IMR-90 (cell line): Measurements from ENCODE around the gene HNRNPA3.
A peak's percentile ranks its signal among the peaks of the same experiment; 100 is the strongest.

Experiments
- BHLHE40 ChIP-seq: fragments of 150-350 bp; IDR thresholded peaks from 2 replicates; pipeline ENCODE4 v1.6.1; 2016; ENCODE audit warnings: mild to moderate bottlenecking, low read depth, low read length
- CHD1 ChIP-seq: IDR thresholded peaks from 2 replicates; pipeline ENCODE4 v1.6.1; 2012; ENCODE audit warnings: low read depth, low read length, improper control_type of control experiment
- CTCF ChIP-seq: conservative IDR thresholded peaks from 2 replicates; pipeline ENCODE4 v1.5.1; 2012; ENCODE audit warnings: mild to moderate bottlenecking, low read depth, low read length, improper control_type of control experiment
- ELK1 ChIP-seq: fragments of 150-350 bp; IDR thresholded peaks from 2 replicates; pipeline ENCODE4 v1.6.1; 2016; ENCODE audit warnings: low read depth, mild to moderate bottlenecking, low read length, moderate library complexity, borderline replicate concordance
- FOS ChIP-seq: fragments of 150-350 bp; IDR thresholded peaks from 2 replicates; pipeline ENCODE4 v1.6.1; 2016; ENCODE audit warnings: low read depth, low read length
- MAFK ChIP-seq: IDR thresholded peaks from 2 replicates; pipeline ENCODE4 v1.6.1; 2012; ENCODE audit warnings: low read depth, low read length, improper control_type of control experiment
- MXI1 ChIP-seq: IDR thresholded peaks from 2 replicates; pipeline ENCODE4 v1.6.1; 2012; ENCODE audit warnings: low read depth, mild to moderate bottlenecking, low read length, moderate library complexity, borderline replicate concordance
- POLR2A ChIP-seq: IDR thresholded peaks from 2 replicates; pipeline ENCODE4 v1.6.1; 2012; ENCODE audit warnings: mild to moderate bottlenecking, low read depth, low read length
- RAD21 ChIP-seq: IDR thresholded peaks from 2 replicates; pipeline ENCODE4 v1.6.1; 2012; ENCODE audit warnings: low read length, improper control_type of control experiment
- SMC3 ChIP-seq: fragments of 150-350 bp; IDR thresholded peaks from 2 replicates; pipeline ENCODE4 v1.6.1; 2016; ENCODE audit warnings: low read depth, mild to moderate bottlenecking, antibody characterized with exemption, low read length, moderate library complexity
- TF ChIP-seq, protein P1 (sequence below): fragments of 150-350 bp; IDR thresholded peaks from 2 replicates; pipeline ENCODE4 v1.6.1; 2017; ENCODE audit warnings: mild to moderate bottlenecking, antibody characterized with exemption, low read length, low read depth

- no peak for TF ChIP-seq CTCF
- TF ChIP-seq RAD21: no peak; the same call in 1 of the 2 replicates
- no peak for TF ChIP-seq CHD1
- TF ChIP-seq POLR2A: no peak
- TF ChIP-seq SMC3: no peak
- peak; percentile 96 for TF ChIP-seq FOS
- TF ChIP-seq ELK1: no peak
- TF ChIP-seq, protein P1, sequence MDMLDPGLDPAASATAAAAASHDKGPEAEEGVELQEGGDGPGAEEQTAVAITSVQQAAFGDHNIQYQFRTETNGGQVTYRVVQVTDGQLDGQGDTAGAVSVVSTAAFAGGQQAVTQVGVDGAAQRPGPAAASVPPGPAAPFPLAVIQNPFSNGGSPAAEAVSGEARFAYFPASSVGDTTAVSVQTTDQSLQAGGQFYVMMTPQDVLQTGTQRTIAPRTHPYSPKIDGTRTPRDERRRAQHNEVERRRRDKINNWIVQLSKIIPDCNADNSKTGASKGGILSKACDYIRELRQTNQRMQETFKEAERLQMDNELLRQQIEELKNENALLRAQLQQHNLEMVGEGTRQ: no peak
- no peak for TF ChIP-seq MXI1
- TF ChIP-seq MAFK: no peak
- TF ChIP-seq BHLHE40: peak; percentile 35; the same call in 1 of the 2 replicates
Observed at GRCh38 chr2:177245010-177245422, 32.4 kb downstream of the HNRNPA3 start.
